Skeletal muscle satellite cell (primary cell): ENCODE data around the gene GRIN2C.

ENCODE experiments used
- H3K27me3 ChIP-seq: 2 replicates; pipeline ENCODE4 v1.7.0; 2013; ENCODE audit warnings: low read length; ENCODE audit not compliant: control insufficient read depth, insufficient read depth
- H3K36me3 ChIP-seq: 2 replicates; pipeline ENCODE4 v1.7.0; 2013; ENCODE audit warnings: mild to moderate bottlenecking, control low read depth, low read length; ENCODE audit not compliant: insufficient read depth
- H3K4me1 ChIP-seq: 2 replicates; pipeline ENCODE4 v1.7.0; 2013; ENCODE audit warnings: low read length; ENCODE audit not compliant: control insufficient read depth, insufficient read depth
- H3K4me2 ChIP-seq: 2 replicates; pipeline ENCODE4 v1.7.0; 2013; ENCODE audit warnings: mild to moderate bottlenecking, low read length
- H3K4me3 ChIP-seq: 2 replicates; pipeline ENCODE4 v1.7.0; 2013; ENCODE audit warnings: low read length
- H3K9ac ChIP-seq: 2 replicates; pipeline ENCODE4 v1.7.0; 2013; ENCODE audit warnings: mild to moderate bottlenecking, low read depth, low read length, moderate library complexity
- H3K9me3 ChIP-seq: replicated peaks from 2 replicates; pipeline ENCODE4 v1.7.0; 2013; ENCODE audit warnings: mild to moderate bottlenecking, control low read depth, low read length

The GRIN2C gene

DNA sequence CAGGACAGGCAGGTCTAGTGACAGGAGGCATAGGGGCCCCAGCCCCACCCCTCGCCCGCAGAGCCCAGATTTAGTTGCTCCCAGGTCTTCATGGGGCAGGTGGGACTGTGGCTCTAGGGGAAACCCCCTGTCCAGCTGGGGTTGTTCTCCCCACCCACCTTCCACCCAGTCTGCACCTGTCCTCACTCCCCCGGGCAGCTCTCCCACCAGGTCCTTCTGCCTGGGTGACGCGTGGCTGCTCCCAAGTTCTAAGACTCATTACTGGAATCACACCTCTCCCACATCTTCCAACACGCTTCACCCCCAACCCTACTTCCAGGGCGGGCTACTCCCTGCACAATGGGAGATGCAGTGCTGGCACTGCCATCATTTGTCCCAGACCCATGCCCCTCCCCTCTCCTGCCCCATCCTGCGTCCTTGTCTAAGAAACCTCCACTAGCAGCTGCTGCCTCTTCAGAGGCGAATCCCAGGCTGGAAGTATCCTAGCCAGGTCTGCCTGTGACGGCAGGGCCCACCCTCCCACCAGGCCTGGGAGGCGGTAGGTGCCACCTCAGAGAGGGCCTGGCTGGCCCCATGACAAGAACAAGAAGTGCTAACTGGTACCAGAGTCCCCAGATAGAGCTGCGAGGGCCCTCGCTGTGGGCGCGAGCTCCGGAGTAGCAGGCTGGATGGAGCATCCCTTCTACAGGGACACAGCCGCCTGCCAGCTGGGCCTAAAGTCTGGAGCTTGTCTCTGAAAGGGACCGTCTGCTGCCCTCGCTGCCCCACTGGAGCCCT, 22.8 kb downstream of the GRIN2C start:
- H3K4me2 ChIP-seq = no peak overlapping the region
- H3K4me3 ChIP-seq = no peak overlapping the region
- no peaks in the 10 kb centered on the region for H3K27me3 ChIP-seq
- no peak overlapping the region for H3K9ac ChIP-seq
- peaks cover 12% of the 10 kb centered on the region for H3K36me3 ChIP-seq
- no peaks in the 10 kb centered on the region for H3K9me3 ChIP-seq
- H3K4me1 ChIP-seq = peaks cover 17% of the 10 kb centered on the region

DNA sequence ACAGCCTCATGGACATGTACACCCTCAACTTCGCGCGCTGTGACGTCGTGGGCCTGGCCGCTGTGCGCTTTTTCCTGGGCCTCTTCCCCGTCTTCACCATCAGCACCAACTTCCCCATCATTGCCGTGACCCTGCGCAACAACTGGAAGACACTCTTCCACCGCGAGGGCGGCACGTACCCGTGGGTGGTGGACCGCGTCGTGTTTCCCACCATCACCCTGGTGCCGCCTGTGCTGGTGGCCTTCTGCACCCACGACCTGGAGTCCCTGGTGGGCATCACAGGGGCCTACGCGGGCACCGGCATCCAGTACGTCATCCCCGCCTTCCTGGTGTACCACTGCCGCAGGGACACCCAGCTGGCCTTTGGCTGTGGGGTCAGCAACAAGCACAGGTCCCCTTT, 23.5 kb downstream of the GRIN2C start:
- no peak overlapping the region for H3K4me3 ChIP-seq
- peaks cover 12% of the 10 kb centered on the region for H3K36me3 ChIP-seq
- H3K4me1 ChIP-seq = peaks cover 17% of the 10 kb centered on the region
- no peak overlapping the region for H3K9ac ChIP-seq
- H3K4me2 ChIP-seq = no peak overlapping the region
- H3K9me3 ChIP-seq = no peaks in the 10 kb centered on the region
- H3K27me3 ChIP-seq = no peaks in the 10 kb centered on the region

DNA sequence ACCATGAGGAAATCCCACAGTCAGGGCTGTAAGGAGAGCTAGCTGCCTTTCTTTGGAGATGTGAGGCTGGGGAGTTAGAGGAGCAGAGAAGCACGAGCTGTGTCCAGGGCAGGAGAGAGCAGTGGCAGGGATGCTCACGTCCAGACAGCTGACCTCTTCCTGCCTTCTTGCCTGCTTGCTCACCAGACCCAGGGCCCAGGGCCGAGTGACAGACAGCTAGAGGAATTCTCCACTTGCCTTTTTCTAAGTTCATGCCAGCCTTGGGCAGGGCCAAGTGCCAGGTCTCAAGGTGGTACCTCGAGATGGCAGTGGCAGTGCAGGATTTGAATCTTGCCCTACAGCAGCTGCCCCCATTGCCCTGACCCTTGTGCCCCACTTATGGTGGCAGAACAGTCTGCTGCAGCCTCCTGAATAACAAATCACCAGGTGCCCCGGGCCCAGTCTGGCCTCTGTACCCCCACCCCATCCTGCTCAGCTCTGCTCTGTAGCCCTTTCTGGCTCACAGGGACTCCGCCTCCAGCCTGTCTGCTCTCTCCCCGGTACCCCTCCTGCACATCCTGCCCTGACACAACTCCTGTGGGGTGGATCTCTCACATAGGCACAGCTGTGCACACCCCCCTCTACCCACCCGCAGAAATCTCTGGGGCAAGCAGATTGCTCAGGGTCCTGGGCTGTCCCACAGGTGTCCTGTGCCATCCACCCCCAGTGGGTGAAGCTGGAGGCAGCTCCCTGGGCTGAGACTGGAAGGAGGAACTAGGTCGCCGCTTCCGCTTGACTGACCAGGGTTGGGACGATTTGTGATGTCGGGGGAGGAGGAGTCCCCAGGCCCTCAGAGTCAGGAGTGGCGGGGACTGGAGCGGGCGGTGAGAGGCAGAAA, 25.9 kb downstream of the GRIN2C start:
- Histone ChIP-seq H3K4me2 (no peak overlapping the region), H3K9me3 (no peaks in the 10 kb centered on the region), H3K9ac (no peak overlapping the region), H3K4me3 (no peak overlapping the region), H3K27me3 (no peaks in the 10 kb centered on the region), H3K36me3 (peaks cover 12% of the 10 kb centered on the region), H3K4me1 (peaks cover 10% of the 10 kb centered on the region)

DNA sequence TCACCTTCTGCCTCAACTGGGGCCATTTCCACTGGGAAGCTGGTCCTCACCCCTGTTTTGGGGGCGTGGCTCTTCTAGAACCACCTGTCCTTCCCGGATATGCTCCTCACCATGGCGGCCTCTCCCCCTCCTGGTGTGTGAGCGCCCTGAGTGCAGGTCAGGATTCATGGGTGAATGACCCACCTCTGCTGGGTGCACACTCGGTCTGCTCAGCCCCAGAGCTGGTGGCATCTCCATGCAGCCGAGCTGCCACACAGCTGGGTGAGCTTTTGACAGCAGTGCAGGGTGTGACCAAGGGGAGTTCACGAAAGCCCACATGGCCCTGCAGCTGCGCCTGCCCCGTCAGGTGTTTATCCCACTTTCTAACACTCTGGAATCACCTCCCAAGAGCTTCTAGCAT, 27.3 kb downstream of the GRIN2C start:
- no peaks in the 10 kb centered on the region for H3K27me3 ChIP-seq
- peaks cover 12% of the 10 kb centered on the region for H3K36me3 ChIP-seq
- H3K4me2 ChIP-seq = no peak overlapping the region
- no peak overlapping the region for H3K4me3 ChIP-seq
- no peaks in the 10 kb centered on the region for H3K9me3 ChIP-seq
- peaks cover 10% of the 10 kb centered on the region for H3K4me1 ChIP-seq
- no peak overlapping the region for H3K9ac ChIP-seq

DNA sequence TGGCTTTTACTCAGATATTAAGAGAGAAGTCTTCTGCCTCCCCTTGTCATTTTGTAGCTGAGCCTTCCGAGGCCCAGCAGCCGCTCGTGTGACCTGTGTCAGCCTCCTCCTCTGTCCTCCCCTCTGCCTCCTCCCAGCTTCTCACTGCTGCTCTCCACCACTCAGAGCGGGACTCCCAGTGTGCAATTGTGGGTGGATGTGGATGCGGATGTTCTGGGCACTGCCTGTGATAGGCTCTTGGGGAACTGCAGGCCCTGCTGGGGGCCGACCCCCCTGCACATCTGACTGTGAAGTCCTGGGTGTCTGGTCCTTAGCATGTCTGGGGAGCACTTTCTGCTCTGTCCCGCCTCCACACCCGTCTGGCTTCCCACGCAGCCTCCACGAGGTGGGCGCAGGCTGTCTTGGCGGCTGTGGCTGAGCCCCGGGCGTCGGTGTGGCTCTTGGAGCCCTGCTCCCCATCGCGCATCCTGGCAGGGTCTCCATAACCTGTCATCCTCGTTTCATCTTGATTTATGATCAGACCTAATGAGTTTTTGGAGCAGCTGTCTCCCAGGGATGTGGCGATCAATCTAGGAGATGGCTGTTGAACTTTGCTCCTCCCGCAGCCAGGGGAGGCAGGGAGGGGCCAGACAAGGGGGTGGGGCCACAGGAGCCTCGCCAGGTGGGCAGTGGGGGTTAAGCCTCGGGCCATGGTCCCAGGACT, 28.1 kb downstream of the GRIN2C start:
- Histone ChIP-seq H3K27me3 (no peaks in the 10 kb centered on the region), H3K4me2 (no peak overlapping the region), H3K9ac (no peak overlapping the region), H3K4me1 (peaks cover 10% of the 10 kb centered on the region), H3K4me3 (no peak overlapping the region), H3K9me3 (no peaks in the 10 kb centered on the region), H3K36me3 (peaks cover 9% of the 10 kb centered on the region)

DNA sequence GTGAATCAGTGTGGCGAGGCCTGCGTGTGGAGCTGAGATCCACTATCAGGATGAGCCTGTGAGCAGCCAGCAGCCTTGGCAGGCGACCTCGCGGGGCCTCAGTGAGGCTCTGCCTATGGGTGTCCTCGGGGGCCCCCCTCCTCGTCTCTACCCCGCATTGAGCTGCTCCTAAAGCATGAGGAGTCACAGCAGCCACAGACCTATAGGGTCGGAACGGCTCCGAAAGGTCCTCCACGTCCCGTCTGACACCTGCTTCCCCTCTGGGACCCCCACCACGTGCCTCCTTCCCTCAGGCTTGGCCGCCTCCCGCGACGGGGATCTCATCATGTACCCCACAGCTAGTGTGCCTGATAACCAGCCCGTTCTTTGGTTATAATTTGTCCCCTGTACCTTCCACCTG, 28.8 kb downstream of the GRIN2C start:
- no peaks in the 10 kb centered on the region for H3K9me3 ChIP-seq
- H3K27me3 ChIP-seq = no peaks in the 10 kb centered on the region
- peaks cover 10% of the 10 kb centered on the region for H3K4me1 ChIP-seq
- H3K4me3 ChIP-seq = no peak overlapping the region
- H3K9ac ChIP-seq = no peak overlapping the region
- peaks cover 7% of the 10 kb centered on the region for H3K36me3 ChIP-seq
- no peak overlapping the region for H3K4me2 ChIP-seq

DNA sequence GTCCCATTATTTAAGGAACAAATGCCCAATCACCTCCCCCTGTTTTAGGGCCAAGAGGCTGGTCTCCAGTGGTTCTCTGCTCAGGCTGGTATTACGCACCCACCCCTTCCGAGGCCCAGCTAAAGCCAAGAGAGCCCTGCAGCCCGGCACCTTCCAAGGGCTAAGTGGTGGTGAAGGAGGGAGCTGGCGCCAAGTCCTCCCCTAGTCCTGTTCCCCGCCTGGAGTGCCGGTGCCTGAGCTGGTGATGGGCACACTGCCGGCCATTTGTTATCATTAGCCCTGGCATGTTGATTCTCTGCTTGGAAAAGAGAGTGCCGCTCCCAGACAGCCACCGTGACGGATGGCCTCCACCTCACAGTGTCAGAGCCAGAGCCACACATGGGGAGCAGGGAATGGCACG, 31.9 kb downstream of the GRIN2C start:
- Histone ChIP-seq H3K4me1 (no peaks in the 10 kb centered on the region), H3K36me3 (peaks cover 9% of the 10 kb centered on the region), H3K27me3 (no peaks in the 10 kb centered on the region), H3K9ac (no peak overlapping the region), H3K4me3 (no peak overlapping the region), H3K4me2 (no peak overlapping the region), H3K9me3 (no peaks in the 10 kb centered on the region)

DNA sequence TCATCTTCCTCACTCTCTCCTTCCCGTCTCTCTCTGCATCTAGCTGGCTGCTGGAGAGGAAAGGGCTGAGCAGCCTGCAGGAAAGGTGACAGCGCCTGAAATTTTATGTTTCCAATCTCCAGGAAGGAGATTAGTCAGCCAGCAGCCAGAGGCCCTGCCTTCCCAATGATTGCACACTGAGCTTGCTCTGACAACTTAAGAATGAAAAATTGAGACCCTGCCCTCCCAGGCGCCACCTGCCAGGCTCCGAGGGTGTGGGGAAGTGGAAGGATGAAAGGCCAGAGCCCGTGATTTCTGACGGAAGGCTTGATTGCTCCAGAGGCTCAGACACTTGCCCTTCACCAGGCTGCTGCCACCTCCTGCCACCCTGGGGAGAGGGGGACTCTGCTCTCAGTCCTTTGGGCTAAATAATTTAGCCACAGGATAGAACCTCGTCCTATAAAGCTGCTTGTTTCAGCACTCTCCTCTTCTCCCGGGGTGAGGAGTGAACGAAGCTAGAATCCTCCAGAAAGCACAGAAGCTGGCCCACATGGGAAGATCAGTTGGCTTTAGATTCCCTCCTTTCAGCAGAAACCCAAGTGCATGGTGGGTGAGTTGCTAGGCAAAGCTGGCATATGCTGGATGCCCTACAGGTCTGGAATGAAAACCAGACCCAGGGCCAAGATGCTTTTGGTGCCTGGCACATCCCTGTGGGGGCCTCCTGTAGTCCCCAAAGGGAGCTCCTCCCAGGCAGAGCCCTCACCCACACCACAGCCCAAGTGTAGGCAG, 33.5 kb downstream of the GRIN2C start:
- H3K4me2 ChIP-seq = no peak overlapping the region
- H3K4me1 ChIP-seq = no peaks in the 10 kb centered on the region
- no peaks in the 10 kb centered on the region for H3K27me3 ChIP-seq
- no peaks in the 10 kb centered on the region for H3K9me3 ChIP-seq
- H3K36me3 ChIP-seq = peaks cover 11% of the 10 kb centered on the region
- no peak overlapping the region for H3K4me3 ChIP-seq
- no peak overlapping the region for H3K9ac ChIP-seq

DNA sequence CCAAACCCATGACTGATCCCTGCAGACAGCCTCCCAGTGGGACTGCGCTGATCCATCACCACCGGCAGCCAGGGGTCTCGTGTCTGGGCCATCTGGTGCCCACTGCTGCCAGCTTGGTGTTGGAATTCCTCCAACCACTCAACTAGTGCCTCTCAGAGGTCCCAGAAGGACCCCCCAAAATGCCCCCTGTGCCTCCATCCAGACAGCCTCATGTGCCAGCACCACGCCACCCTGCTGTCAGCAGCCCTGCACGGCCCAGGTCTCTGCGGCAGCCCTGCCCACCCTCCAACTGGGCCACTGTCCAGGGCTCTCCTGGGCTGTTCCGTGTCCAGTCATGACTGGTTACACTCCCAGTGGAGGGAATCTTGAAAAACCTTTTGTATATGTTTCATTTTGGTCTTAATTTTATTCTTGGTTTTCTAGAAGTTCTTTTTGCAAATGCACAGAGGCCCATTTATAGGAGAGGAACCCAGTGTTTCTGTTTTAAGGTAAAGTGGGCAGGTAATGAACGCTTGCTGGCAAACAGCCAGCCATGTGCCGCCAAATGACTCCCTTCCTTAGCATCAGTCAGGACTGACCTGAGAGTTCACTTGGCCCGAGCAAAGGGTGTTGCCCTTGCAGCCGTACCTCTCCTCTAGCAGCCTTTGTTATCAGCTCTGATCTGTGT, 34.6 kb downstream of the GRIN2C start:
- Histone ChIP-seq H3K36me3 (peaks cover 17% of the 10 kb centered on the region), H3K9ac (no peak overlapping the region), H3K4me3 (no peak overlapping the region), H3K27me3 (no peaks in the 10 kb centered on the region), H3K4me2 (no peak overlapping the region), H3K4me1 (no peaks in the 10 kb centered on the region), H3K9me3 (no peaks in the 10 kb centered on the region)

DNA sequence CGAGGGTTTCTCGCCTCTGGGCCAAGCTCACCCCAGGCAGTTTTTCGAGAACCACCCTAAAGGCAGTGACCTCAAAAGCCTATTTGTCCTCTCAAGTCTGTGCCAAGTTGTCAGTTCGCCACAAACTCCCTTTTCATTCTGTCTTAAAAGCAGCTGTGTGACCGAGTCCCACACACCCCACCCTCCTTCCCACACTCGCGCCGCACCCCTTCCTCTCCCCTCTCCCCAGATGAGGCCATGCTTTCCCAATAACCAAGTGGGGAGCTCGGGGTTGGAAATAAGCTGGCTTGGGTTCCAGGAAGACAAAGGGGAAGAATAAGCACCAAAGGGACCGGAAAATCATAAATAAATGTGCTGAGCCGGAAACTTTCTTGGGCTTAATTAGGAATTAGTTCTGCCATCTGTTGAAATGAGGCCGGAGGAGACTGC, 36.7 kb downstream of the GRIN2C start:
- Histone ChIP-seq H3K9ac (no peak overlapping the region), H3K9me3 (no peaks in the 10 kb centered on the region), H3K4me2 (no peak overlapping the region), H3K4me3 (no peak overlapping the region), H3K27me3 (no peaks in the 10 kb centered on the region), H3K4me1 (no peaks in the 10 kb centered on the region), H3K36me3 (peaks cover 27% of the 10 kb centered on the region)
